SIG-M5 treated with dmso at 0.1 percent for 504 hours (cell line): Measurements from ENCODE around the gene ELP4.
"Not testable (repeated sequence)": the region's sequence is repeated elsewhere in the genome, so short reads cannot be mapped to it uniquely, and the experiment has no call there.

Experiments
- DNase-seq: peaks from one replicate; lab custom pipeline; 2025; ENCODE audit not compliant: unreplicated experiment; lab: John Stamatoyannopoulos, UW

The ELP4 gene

DNA sequence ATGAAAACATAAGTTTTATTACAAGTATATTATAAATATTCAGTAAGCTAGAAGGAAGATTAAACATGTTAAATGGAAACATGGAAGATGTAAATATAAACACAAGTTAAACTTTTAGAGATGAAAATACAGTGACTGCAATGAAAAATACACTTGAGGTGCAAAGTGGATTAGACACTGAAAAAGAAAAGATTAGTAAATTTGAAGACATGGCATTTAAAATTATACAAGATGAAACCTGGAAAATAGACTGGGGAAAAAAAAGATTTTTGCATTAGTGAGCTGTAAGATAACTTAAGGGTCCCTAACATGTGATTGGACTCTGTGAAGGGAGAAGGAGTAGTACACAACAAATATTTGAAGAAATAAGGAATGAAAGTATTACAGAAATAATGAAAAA lies 33.3 kb downstream of the ELP4 start:
- no peak for DNase-seq

GRCh38 chr11:31555938-31556337 lies 46.4 kb downstream of the ELP4 start:
- no peak for DNase-seq

DNA sequence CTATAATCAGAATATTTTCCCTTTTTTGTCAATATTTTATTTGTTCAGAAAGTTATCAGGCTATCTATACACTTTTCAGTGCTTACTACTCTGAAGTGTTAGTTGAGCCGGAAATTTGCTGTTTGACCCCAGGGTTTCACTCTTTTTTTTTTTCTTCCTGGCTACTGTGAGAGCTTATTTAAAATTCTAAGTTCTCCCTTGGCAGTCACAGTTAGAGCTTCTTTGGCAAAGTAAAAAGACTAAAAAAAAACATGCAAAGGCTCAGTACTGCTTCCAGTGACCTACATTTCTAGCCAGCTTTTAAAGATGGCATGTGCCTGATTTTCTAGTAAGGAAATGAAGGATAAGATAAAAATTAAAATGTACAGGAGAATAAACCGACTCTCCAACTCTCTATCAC lies 48.4 kb downstream of the ELP4 start:
- no peak for DNase-seq

- no peak for DNase-seq
These were observed 51.4 kb downstream of the ELP4 start for GRCh38 chr11:31560842-31561476.

DNA sequence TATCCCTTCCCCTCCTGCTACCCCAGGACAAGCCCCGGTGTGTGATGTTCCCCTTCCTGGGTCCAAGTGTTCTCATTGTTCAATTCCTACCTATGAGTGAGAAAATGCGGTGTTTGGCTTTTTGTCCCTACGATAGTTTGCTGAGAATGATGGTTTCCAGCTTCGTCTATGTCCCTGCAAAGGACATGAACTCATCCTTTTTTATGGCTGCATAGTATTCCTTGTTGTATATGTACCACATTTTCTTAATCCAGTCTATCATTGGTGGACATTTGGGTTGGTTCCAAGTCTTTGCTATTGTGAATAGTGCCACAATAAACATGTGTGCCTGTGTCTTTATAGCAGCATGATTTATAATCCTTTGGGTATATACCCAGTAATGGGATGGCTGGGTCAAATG lies 55.0 kb downstream of the ELP4 start:
- not testable (repeated sequence) for DNase-seq

- not testable (repeated sequence) for DNase-seq
These were observed 64.6 kb downstream of the ELP4 start for GRCh38 chr11:31574133-31574532.

- DNase-seq: not testable (repeated sequence)
These were observed 66.2 kb downstream of the ELP4 start for GRCh38 chr11:31575764-31576163.

DNA sequence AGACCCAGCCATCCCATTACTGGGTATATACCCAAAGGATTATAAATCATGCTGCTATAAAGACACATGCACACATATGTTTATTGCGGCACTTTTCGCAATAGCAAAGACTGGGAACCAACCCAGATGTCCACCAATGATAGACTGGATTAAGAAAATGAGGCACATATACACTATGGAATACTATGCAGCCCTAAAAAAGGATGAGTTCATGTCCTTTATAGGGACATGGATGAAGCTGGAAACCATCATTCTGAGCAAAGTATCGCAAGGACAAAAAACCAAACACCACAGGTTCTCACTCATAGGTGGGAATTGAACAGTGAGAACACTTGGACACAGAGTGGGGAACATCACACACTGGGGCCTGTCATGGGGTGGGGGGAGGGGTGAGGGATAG lies 69.8 kb downstream of the ELP4 start:
- not testable (repeated sequence) for DNase-seq

GRCh38 chr11:31582697-31583096 lies 73.1 kb downstream of the ELP4 start:
- DNase-seq: no peak

DNA sequence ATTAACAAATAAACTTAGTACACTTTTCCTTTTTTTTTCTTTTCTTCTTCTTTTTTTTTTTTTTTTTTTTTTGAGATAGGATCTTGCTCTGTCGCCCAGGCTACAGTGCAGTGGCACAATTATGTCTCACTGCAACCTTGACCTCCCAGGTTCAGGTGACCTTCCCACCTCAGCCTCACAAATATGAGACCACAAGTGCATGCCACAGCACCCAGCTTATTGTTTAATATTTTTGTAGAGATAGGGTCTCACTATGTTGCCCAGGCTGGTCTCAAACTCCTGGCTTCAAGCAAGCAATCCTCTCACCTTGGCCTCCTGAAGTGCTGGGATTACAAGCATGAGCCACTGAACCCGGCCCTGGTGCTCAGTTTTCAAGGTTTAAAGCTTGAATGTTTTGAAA lies 88.9 kb downstream of the ELP4 start:
- no peak for DNase-seq

DNA sequence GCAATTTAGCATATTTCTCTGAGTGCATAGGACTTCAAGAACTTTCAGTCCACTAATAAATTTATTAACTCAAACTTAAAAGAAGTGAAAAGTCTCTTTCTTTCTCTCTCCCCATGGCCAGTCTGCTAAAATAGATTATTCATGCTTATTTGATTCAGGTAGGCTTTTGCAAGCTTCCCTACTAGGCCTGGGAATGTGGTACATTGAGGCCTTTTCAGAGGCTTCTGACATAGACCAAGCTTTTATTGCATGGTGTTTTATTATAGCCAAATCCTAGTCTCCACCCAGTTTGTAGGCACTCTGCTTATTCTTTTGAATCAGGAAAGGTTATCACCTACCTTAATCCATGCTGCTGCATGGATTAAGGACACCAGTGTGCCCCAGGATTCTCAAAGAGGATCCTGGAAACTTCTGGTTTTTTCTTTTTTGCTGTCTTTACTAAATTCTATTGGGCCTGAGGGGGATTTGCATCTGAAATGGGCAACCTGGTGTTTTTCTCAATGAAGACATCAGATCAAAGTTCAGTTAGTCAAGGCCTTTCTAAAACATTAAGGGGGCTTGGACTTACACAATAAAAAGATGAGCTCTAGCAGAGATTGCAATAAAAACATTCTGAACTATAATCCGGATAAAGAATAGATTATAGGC lies 92.2 kb downstream of the ELP4 start:
- DNase-seq: no peak

- DNase-seq: no peak
These were observed 97.3 kb downstream of the ELP4 start for GRCh38 chr11:31606893-31607292.

DNA sequence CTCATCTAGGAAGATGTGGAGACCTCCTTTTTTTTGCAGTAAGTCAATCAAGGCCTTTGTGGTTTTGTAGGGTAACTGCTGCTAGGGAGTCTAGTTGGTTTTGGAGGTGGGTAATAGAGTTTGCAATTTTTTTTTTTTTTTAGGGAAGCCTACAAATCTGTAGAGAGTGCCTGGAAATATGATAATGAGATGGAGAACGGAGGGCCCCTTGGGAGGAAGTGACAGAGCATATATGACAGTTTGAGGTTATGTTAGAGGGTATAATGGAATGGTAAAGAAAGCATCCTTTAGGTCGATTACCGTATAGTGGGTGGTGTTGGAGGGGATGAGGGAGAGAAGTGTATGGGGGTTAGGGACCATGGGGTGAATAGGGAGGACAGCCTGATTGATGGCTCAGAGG lies 98.3 kb downstream of the ELP4 start:
- DNase-seq: no peak

- DNase-seq: no peak
These were observed 99.4 kb downstream of the ELP4 start for GRCh38 chr11:31608995-31609394.

DNA sequence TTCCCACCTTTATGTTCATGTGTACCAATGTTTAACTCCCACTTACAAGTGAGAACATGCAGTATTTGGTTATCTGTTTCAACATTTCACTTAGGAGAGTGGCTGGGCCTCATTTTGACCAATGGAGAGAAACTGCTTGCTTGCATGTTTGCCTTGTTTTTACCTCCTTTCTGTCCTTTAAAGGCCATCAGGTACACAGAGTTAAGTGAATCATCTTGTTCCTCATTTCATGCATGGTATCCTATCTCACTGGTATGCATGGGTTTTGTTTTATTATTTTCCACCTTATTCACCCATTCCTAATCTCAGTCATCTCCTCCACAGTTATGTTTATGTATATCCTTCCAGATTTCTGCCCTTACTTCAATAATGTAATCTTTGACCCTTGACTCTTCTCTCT lies 101.0 kb downstream of the ELP4 start:
- no peak for DNase-seq

- peak; percentile 8 for DNase-seq
These were observed 107.7 kb downstream of the ELP4 start for GRCh38 chr11:31617246-31617645.

DNA sequence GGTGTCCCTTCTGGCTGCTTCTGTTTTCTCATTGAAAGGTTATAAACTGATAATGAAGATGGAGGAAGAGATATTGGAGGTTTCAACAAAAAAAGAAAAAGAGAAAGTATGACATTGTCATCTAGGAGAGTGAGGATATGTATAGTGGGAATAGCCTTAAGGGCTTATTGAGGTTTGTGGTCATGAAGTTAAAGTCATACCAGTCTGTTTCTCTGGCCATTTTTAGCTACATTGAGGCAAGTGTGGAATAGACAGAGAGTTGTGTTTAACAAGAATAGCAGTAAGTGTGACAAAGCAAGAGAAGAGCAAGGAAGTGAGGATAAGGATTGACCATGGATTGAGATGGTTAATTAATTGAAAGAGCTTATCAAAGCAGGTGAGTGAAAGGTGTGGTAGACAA lies 110.4 kb downstream of the ELP4 start:
- DNase-seq: no peak

- no peak for DNase-seq
These were observed 110.9 kb downstream of the ELP4 start for GRCh38 chr11:31620434-31620833.

DNA sequence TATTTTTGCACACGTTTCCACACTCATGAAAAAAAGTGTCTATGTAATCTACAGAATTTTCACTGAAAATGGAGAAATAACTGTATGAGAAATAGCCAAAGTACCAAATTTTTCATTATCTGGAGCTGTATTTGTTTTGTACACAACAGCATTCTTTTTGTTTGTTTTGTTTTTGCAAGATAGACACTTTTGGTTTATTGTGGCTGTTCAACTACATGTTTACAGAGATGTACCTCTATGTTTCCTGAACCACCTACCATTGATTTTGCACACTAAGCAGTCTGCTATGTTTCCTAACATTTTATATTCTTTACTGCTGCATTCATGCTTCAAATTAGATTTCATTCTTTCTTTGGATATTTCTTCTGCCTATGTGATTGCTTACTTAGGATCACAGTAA lies 116.3 kb downstream of the ELP4 start:
- DNase-seq: no peak

- no peak for DNase-seq
These were observed 118.5 kb downstream of the ELP4 start for GRCh38 chr11:31628111-31628510.

GRCh38 chr11:31636983-31637382 lies 127.4 kb downstream of the ELP4 start:
- DNase-seq: no peak

DNA sequence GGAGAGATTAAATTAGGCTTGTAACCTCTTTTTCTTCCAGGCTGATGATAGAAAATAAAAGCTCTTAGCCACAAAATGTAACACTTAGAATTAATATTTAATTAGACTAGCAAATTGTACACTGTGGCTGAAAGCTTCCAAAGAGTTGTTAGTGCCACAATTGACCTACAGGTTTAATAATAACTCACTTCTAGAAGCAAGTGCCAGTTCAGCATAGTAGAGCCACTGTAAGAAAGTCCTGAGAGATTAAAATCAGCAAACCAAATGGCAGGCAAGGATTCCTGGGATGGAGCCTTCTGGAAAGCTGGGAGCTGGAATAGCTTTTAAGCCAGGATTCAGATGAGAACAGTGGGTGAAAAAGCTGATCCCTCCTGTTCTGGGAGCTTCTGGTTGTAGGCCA lies 131.0 kb downstream of the ELP4 start:
- no peak for DNase-seq

- DNase-seq: no peak
These were observed 132.0 kb downstream of the ELP4 start for GRCh38 chr11:31641477-31642062.
